ENCODE data around the gene DGKZ.

- TF ChIP-seq, protein P1, sequence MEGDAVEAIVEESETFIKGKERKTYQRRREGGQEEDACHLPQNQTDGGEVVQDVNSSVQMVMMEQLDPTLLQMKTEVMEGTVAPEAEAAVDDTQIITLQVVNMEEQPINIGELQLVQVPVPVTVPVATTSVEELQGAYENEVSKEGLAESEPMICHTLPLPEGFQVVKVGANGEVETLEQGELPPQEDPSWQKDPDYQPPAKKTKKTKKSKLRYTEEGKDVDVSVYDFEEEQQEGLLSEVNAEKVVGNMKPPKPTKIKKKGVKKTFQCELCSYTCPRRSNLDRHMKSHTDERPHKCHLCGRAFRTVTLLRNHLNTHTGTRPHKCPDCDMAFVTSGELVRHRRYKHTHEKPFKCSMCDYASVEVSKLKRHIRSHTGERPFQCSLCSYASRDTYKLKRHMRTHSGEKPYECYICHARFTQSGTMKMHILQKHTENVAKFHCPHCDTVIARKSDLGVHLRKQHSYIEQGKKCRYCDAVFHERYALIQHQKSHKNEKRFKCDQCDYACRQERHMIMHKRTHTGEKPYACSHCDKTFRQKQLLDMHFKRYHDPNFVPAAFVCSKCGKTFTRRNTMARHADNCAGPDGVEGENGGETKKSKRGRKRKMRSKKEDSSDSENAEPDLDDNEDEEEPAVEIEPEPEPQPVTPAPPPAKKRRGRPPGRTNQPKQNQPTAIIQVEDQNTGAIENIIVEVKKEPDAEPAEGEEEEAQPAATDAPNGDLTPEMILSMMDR (IDR thresholded peaks at IDR 0.05 in 2 of 3, conservative IDR thresholded peaks at IDR 0.05 in 1 of 3; ENCODE audit: control insufficient read depth in 2 of 3, extremely low read depth in 1 of 3, insufficient read depth in 1 of 3, low read depth in 3 of 3, low read length in 3 of 3): no peak
- TF ChIP-seq MAX (IDR thresholded peaks at IDR 0.05; ENCODE audit: low read depth, low read length): no peak
- no peak for TF ChIP-seq JUND (IDR thresholded peaks at IDR 0.05; ENCODE audit: low read depth, low read length)
- TF ChIP-seq REST (IDR thresholded peaks at IDR 0.05; ENCODE audit: low read depth, low read length): no peak
- TF ChIP-seq, protein P2, sequence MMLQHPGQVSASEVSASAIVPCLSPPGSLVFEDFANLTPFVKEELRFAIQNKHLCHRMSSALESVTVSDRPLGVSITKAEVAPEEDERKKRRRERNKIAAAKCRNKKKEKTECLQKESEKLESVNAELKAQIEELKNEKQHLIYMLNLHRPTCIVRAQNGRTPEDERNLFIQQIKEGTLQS (IDR thresholded peaks at IDR 0.05; ENCODE audit: borderline replicate concordance, extremely low read depth, low read depth, low read length): no peak
- no peak for TF ChIP-seq RAD51 (IDR thresholded peaks at IDR 0.05)
- no peak for TF ChIP-seq RFX5 (IDR thresholded peaks at IDR 0.05; ENCODE audit: low read depth, low read length)
- no peak for TF ChIP-seq CEBPB (IDR thresholded peaks at IDR 0.05; ENCODE audit: borderline replicate concordance in 1 of 2, low read depth in 2 of 2, low read length in 2 of 2)
These were observed 23.0 kb downstream of the DGKZ start for GRCh38 chr11:46370253-46370652.

Data from GM12878 (cell line).